ENCODE measurements around the gene OGG1. TPM values are rescaled to one million over a fixed set of nuclear protein-coding genes. Genes with fewer than 3 reads are reported as not detected.

OGG1 gene
- polyA plus RNA-seq, 1 donor from 2014 or later, result 34.4 TPM

- Histone ChIP-seq H3K9me2 (ENCODE audit: insufficient read depth, low read length) (no peaks in the 10 kb centered on the region), H2AFZ (ENCODE audit: low read depth, low read length) (no peak overlapping the region), H3K27me3 (ENCODE audit: insufficient read depth, low read depth, low read length) (no peaks in the 10 kb centered on the region), H4K20me1 (ENCODE audit: insufficient read depth) (no peaks in the 10 kb centered on the region), H3K4me2 (ENCODE audit: low read length) (no peak overlapping the region), H3K9ac (ENCODE audit: low read length) (no peak overlapping the region), H3K9me3 (ENCODE audit: low read length) (no peaks in the 10 kb centered on the region), H3K4me3 (ENCODE audit: low read length) (no peak overlapping the region), H3K79me2 (replicated peaks; ENCODE audit: insufficient read depth, low read length) (peaks cover 13% of the 10 kb centered on the region), H3F3A (ENCODE audit: insufficient read depth, low read length, poor library complexity, severe bottlenecking) (peaks cover 4% of the 10 kb centered on the region), H3K36me3 (ENCODE audit: insufficient read depth, low read length) (peaks cover 1% of the 10 kb centered on the region), H3K27ac (ENCODE audit: low read length) (no peak overlapping the region)
- TF ChIP-seq SMC3 (conservative IDR thresholded peaks at IDR 0.05; ENCODE audit: poor library complexity) (no peak), RAD21 (conservative IDR thresholded peaks at IDR 0.05) (no peak), MXI1 (conservative IDR thresholded peaks at IDR 0.05; ENCODE audit: poor library complexity, severe bottlenecking) (no peak), TAF1 (IDR thresholded peaks at IDR 0.05; ENCODE audit: low read depth) (no peak), EZH2 (IDR thresholded peaks at IDR 0.05; ENCODE audit: borderline replicate concordance, insufficient read depth, low read length, poor library complexity, severe bottlenecking) (no peak), REST (IDR thresholded peaks at IDR 0.05; ENCODE audit: borderline replicate concordance) (no peak), CTCF (IDR thresholded peaks at IDR 0.05; ENCODE audit: poor library complexity, severe bottlenecking) (no peak), EP300 (conservative IDR thresholded peaks at IDR 0.05; ENCODE audit: poor library complexity, severe bottlenecking) (no peak), POLR2AphosphoS5 (IDR thresholded peaks at IDR 0.05) (no peak)
These were observed 3.4 kb upstream of the OGG1 start for GRCh38 chr3:9746330-9746729.

- Histone ChIP-seq H3K9ac (ENCODE audit: low read length) (no peak overlapping the region), H3K36me3 (ENCODE audit: insufficient read depth, low read length) (peaks cover 4% of the 10 kb centered on the region), H3K27me3 (ENCODE audit: insufficient read depth, low read depth, low read length) (no peaks in the 10 kb centered on the region), H3K4me2 (ENCODE audit: low read length) (no peak overlapping the region), H3K79me2 (replicated peaks; ENCODE audit: insufficient read depth, low read length) (peaks cover 18% of the 10 kb centered on the region), H3K9me3 (ENCODE audit: low read length) (no peaks in the 10 kb centered on the region), H3F3A (ENCODE audit: insufficient read depth, low read length, poor library complexity, severe bottlenecking) (peaks cover 4% of the 10 kb centered on the region), H3K27ac (ENCODE audit: low read length) (no peak overlapping the region), H3K9me2 (ENCODE audit: insufficient read depth, low read length) (no peaks in the 10 kb centered on the region), H4K20me1 (ENCODE audit: insufficient read depth) (no peaks in the 10 kb centered on the region), H2AFZ (ENCODE audit: low read depth, low read length) (no peak overlapping the region), H3K4me3 (ENCODE audit: low read length) (no peak overlapping the region)
- TF ChIP-seq REST (IDR thresholded peaks at IDR 0.05; ENCODE audit: borderline replicate concordance) (no peak), MXI1 (conservative IDR thresholded peaks at IDR 0.05; ENCODE audit: poor library complexity, severe bottlenecking) (no peak), CTCF (IDR thresholded peaks at IDR 0.05; ENCODE audit: poor library complexity, severe bottlenecking) (no peak), RAD21 (conservative IDR thresholded peaks at IDR 0.05) (no peak), POLR2AphosphoS5 (IDR thresholded peaks at IDR 0.05) (no peak), TAF1 (IDR thresholded peaks at IDR 0.05; ENCODE audit: low read depth) (no peak), SMC3 (conservative IDR thresholded peaks at IDR 0.05; ENCODE audit: poor library complexity) (no peak), EZH2 (IDR thresholded peaks at IDR 0.05; ENCODE audit: borderline replicate concordance, insufficient read depth, low read length, poor library complexity, severe bottlenecking) (no peak), EP300 (conservative IDR thresholded peaks at IDR 0.05; ENCODE audit: poor library complexity, severe bottlenecking) (no peak)
These were observed 2.5 kb upstream of the OGG1 start for GRCh38 chr3:9747267-9747666.
